Embryonic facial prominence (tissue), 1 donor: ENCODE results near the gene HOXD8.

Experiments
- DNase-seq: peaks from one replicate; pipeline ENCODE4 v3.0.0-alpha.2; 2016; ENCODE audit errors: extremely low spot score

The HOXD8 gene

DNA sequence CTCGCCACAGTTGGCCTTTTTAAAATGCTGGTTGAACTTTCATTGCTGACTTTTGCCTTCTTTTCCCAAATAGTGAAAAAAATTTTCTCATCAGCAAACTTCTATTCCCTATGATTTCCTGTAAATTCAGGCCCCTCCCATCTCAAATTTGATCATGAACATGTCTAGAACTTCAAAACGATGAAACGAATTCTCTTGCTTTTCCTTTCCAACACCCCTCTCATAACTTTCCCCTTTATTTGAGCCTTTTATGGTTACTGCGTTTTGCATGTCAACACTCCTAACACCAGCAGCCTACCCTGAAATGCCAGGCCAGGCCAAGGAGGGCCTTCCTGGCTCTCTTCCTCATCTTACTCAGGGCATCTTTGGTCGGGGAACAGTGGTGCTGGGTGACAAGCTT, 38.6 kb upstream of the HOXD8 start:
- DNase-seq, result no peak

DNA sequence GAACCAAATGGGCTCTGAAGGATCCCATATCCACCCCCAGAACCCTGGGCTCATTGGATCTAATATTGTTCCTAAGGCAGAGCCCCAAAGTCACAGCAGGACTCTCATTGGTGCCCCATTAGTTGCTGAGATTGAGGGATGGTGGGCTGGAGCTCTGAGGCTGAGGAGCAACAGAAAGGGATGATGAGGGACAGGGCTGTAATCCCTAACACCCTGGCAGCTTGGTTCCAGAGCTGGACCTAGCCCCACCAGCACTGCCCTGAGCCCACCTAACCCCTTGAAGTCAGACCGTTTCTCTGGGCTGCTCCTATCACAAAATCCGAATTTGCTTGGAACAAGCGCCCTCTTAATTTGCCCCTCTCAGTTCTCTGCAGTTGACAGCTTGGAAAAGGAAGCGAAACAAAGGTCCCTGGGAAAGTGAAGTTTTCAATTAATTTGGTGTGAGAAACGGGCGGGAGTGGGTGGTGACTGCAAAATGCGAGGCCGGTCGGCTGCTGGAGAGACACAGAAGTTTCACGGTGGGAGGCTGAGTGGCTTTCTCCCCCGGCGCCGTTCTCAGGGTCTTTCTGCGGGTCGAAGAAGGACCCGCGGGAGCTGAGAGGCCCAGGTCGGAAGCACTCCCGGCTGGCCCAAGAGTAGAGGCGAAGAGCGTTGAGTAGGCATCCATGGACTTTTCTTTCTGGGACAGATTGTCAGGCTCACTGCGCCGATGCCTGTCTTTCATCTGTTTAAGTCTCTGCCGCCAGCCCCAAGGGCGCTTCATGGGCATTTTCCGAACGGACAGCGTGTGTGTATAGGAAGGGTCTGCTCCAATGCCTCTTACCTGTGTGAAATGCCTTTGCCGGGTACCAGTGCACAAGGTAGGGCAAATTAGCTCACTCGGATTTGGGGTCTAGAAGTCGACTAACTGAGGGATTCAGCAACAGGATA, 37.9 kb upstream of the HOXD8 start:
- DNase-seq, result no peak

DNA sequence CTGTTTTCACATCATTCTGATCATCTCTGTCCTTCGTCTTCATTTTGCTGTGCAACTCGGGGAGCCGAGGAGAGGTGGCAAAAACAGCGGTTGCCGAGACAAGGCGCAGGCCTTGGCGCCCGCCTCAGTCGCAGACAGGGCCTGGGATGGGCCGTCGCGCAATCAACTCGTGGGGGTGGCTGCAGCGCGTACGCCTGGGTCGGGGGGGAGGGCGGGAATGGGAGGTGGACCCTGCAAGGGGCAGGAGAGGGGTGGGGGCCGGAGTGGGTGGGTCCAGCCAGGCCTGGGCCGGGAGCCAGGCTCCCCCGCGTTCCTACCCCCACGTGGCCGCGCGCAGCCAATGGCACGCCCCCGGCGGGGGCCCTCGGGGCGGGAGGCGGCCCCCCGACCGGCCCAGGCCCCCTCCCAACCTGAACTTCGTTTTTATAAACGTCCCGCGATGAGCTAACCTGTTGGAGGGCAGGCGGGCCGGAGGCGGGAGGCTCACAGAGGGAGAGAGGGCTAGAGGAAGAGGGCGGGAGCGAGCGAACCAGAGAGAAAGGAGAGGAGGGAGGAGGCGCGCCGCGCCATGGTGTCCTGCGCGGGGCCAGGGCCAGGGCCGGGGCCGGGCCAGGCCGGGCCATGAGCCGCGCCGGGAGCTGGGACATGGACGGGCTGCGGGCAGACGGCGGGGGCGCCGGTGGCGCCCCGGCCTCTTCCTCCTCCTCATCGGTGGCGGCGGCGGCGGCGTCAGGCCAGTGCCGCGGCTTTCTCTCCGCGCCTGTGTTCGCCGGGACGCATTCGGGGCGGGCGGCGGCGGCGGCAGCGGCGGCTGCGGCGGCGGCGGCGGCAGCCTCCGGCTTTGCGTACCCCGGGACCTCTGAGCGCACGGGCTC, 37.0 kb upstream of the HOXD8 start, which contains the start of gene HOXD13:
Gene HOXD13, plus strand, starts transcription at position 452 of the 875 bp plus-strand sequence. Its CDS starts 170 bp downstream, at position 622.
- DNase-seq, result no peak

- DNase-seq, result no peak
These were observed 36.2 kb upstream of the HOXD8 start for GRCh38 chr2:176093145-176093897.

GRCh38 chr2:176093898-176094249, 35.6 kb upstream of the HOXD8 start:
- DNase-seq, result no peak

DNA sequence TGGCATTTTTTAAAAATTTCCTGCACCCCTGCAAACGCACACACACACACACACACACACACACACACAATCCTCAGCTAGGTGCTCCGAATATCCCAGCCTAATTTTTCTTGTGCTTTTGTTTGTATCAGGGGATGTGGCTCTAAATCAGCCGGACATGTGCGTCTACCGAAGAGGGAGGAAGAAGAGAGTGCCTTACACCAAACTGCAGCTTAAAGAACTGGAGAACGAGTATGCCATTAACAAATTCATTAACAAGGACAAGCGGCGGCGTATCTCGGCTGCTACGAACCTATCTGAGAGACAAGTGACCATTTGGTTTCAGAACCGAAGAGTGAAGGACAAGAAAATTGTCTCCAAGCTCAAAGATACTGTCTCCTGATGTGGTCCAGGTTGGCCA, 35.2 kb upstream of the HOXD8 start:
- DNase-seq, result no peak

- no peak for DNase-seq
These were observed 34.1 kb upstream of the HOXD8 start for GRCh38 chr2:176095421-176095820.

DNA sequence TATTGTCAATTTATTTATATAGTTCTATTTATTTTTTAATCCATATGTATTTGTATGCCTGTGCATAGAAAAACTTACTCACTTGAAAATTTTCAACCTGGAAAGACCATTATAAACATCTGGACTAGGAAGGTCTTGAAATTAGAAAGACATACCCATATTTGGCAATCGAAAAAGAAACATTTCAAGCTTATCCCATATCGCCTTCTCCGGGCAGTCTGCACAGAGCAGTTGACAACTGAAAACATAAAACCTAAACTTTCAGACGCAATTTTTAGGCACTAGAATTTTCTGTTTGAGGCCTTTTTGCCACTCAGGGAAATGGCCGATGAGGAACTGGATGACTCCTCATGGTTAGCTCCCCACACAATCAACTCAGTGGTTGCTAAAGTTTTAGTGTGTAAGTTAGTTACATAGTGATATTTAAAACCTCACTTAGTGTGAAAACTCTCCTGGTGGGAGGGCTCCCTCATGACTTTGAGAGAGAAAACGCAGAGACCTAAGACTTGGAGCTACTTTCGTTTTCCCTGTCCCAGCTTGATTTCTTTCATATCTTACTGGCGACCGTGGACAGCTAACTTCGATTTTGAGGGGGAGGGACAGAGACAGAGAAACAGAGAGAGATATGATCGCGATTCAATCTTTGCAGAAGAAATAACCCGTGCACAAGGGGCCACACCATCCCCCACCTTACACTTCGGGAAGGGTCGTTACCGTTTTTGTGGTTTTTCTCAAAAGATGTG, 33.1 kb upstream of the HOXD8 start:
- DNase-seq, result no peak

DNA sequence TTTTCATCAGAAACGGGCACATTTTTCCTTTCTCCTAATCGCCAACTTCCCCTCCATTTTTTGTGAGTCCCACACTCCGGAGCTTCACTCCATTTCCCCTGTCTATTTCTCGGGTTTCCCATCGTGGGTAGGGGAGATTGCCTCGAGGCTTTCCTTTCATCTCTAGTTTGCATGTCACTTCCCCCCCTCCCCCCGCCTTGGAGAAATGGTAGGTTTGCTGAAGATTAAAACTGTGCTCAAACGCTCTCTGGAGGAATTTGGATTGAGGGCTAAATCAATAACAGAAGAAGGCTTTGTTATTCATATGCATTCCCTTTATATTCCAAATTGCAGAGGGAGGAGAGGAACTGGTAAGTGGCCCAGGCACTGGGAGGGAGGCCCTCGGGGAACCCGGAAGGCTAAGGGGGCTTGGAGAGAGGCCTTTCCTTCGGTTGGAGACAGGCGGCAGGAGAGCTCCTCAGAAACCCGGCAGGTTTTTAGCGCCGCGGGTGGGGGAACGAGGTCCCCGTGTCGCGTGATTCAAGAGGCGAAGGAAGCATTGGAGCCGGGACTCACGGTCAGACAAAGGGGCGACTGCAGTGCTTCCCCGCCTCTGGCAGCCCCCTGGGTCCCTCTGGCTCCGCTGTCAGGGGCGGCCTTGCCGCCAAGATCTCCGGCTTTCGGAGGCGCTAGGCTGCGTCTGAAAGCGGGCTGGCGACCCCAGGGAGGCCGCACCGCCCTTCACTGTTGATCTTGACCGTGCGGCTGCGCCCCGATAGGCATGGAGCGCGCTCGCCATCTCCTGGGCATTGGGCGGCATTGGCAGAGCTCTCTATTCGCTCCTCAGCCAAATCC, 32.3 kb upstream of the HOXD8 start:
- no peak for DNase-seq

- no peak for DNase-seq
These were observed 31.6 kb upstream of the HOXD8 start for GRCh38 chr2:176097820-176098365.

- no peak for DNase-seq
These were observed 30.9 kb upstream of the HOXD8 start for GRCh38 chr2:176098366-176099158.

DNA sequence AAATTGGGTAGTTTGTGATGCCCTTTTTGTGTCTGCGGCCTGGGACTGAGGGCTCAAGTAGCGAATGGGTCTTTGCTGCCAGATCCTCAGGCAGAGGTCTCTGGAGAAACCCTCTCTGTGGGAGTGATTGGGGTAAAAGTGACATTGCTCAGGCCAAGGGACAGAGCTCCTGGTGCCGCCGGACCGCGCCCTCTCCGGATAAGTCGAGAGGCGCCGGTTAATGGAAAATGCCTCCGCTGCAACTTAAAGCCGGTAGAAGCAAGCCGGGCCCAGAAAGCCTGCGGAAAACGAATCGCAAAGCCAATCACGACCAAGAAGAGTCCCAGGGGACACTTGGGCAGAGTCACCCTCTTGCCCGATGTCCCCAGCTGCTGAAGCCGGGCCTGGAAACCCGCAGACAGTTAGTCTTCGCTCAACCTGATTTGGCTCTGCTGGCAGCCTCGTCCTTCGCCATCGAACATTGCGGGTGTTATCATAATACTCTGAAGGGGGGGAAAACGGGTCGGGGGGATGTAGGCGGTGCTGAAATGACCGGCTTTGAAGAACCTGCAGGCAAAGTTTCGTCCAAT, 30.3 kb upstream of the HOXD8 start:
- no peak for DNase-seq

GRCh38 chr2:176099728-176100546, 29.6 kb upstream of the HOXD8 start, which contains the start of gene HOXD12:
HOXD12 (plus strand) TSS chr2:176099795; CDS start chr2:176099802, 7 bp downstream.
- no peak for DNase-seq

GRCh38 chr2:176100547-176101140, 28.9 kb upstream of the HOXD8 start:
- no peak for DNase-seq

DNA sequence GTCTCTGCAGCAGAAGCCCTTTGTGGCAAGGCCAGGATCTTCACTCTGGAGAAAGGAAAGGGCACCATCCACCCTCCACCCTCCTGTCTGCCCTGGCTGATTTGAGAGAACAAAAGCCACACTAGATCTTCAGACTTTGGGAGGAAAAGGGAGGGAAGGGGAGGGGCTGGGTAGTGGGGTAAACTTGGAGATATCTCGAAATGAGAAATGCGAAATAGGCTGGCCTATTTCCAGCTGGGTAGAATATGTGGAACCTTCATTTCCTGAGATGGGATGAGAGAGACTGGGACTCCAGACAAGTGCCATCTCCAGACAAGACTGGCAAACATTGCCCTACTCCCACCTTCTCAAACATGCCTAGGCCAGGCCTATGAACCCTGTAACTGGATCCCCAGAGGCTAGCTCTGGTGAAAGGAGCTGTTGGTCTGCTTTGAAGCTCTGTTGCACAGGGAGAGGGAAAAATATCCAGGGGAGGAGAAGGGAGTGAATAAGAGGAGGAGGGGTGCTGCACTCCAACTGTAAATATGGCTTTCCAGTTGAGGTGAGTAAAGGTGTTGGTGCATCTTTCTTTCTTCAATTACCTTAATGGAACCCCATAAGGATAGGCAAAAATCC, 28.2 kb upstream of the HOXD8 start:
- no peak for DNase-seq

GRCh38 chr2:176101842-176102241, 27.7 kb upstream of the HOXD8 start:
- no peak for DNase-seq

GRCh38 chr2:176102309-176102866, 27.1 kb upstream of the HOXD8 start:
- DNase-seq, result no peak
